ENCODE data around the gene THSD4.
A peak's percentile ranks its signal among the peaks of the same experiment; 100 is the strongest.

The THSD4 gene

GRCh38 chr15:71345186-71345585 is 229.9 kb downstream of the THSD4 start:
- no peaks in the 10 kb centered on the region for H3K36me3 ChIP-seq (replicated peaks)
- in situ Hi-C loops (cut with MboI; ENCODE audit: low sequenced_read_pairs) = no loop called here
- H3K4me3 ChIP-seq = no peak overlapping the region
- no peaks in the 10 kb centered on the region for H3K27me3 ChIP-seq (ENCODE audit: low read depth)
- no peaks in the 10 kb centered on the region for H3K4me1 ChIP-seq
- no peaks in the 10 kb centered on the region for H3K9me3 ChIP-seq
- no peak for DNase-seq (ENCODE audit: low spot score in 2 of 2)

GRCh38 chr15:71346464-71346863 is 231.2 kb downstream of the THSD4 start:
- Histone ChIP-seq H3K27me3 (ENCODE audit: low read depth) (no peaks in the 10 kb centered on the region), H3K4me1 (no peaks in the 10 kb centered on the region), H3K9me3 (no peaks in the 10 kb centered on the region), H3K4me3 (no peak overlapping the region), H3K36me3 (replicated peaks) (no peaks in the 10 kb centered on the region)
- DNase-seq (ENCODE audit: low spot score in 2 of 2) = no peak
- in situ Hi-C loops (cut with MboI; ENCODE audit: low sequenced_read_pairs) = no loop called here

- Histone ChIP-seq H3K36me3 (replicated peaks) (no peaks in the 10 kb centered on the region), H3K27me3 (ENCODE audit: low read depth) (no peaks in the 10 kb centered on the region), H3K4me1 (no peaks in the 10 kb centered on the region), H3K9me3 (no peaks in the 10 kb centered on the region), H3K4me3 (no peak overlapping the region)
- DNase-seq (ENCODE audit: low spot score in 2 of 2) = no peak
- in situ Hi-C loops (cut with MboI; ENCODE audit: low sequenced_read_pairs) = no loop called here
These were observed 233.3 kb downstream of the THSD4 start for GRCh38 chr15:71348597-71348996.

GRCh38 chr15:71349336-71349735 is 234.1 kb downstream of the THSD4 start:
- no peaks in the 10 kb centered on the region for H3K27me3 ChIP-seq (ENCODE audit: low read depth)
- no peaks in the 10 kb centered on the region for H3K4me1 ChIP-seq
- in situ Hi-C loops (cut with MboI; ENCODE audit: low sequenced_read_pairs) = no loop called here
- H3K9me3 ChIP-seq = no peaks in the 10 kb centered on the region
- H3K4me3 ChIP-seq = no peak overlapping the region
- no peaks in the 10 kb centered on the region for H3K36me3 ChIP-seq (replicated peaks)
- DNase-seq (ENCODE audit: low spot score in 2 of 2) = no peak

- Histone ChIP-seq H3K4me3 (no peak overlapping the region), H3K36me3 (replicated peaks) (no peaks in the 10 kb centered on the region), H3K4me1 (no peaks in the 10 kb centered on the region), H3K27me3 (ENCODE audit: low read depth) (no peaks in the 10 kb centered on the region), H3K9me3 (no peaks in the 10 kb centered on the region)
- in situ Hi-C loops (cut with MboI; ENCODE audit: low sequenced_read_pairs) = no loop called here
- DNase-seq (ENCODE audit: low spot score in 2 of 2) = no peak
These were observed 234.7 kb downstream of the THSD4 start for GRCh38 chr15:71349736-71350526.

GRCh38 chr15:71350622-71351378 is 235.5 kb downstream of the THSD4 start:
- Histone ChIP-seq H3K4me1 (no peaks in the 10 kb centered on the region), H3K36me3 (replicated peaks) (no peaks in the 10 kb centered on the region), H3K9me3 (no peaks in the 10 kb centered on the region), H3K4me3 (no peak overlapping the region), H3K27me3 (ENCODE audit: low read depth) (no peaks in the 10 kb centered on the region)
- in situ Hi-C loops (cut with MboI; ENCODE audit: low sequenced_read_pairs) = no loop called here
- DNase-seq (ENCODE audit: low spot score in 2 of 2) = no peak

GRCh38 chr15:71352125-71352524 is 236.9 kb downstream of the THSD4 start:
- Histone ChIP-seq H3K27me3 (ENCODE audit: low read depth) (no peaks in the 10 kb centered on the region), H3K9me3 (no peaks in the 10 kb centered on the region), H3K36me3 (replicated peaks) (no peaks in the 10 kb centered on the region), H3K4me3 (no peak overlapping the region), H3K4me1 (peaks cover 3% of the 10 kb centered on the region)
- DNase-seq (ENCODE audit: low spot score in 2 of 2) = no peak
- in situ Hi-C loops (cut with MboI; ENCODE audit: low sequenced_read_pairs) = no loop called here

GRCh38 chr15:71352765-71353164 is 237.5 kb downstream of the THSD4 start:
- H3K27me3 ChIP-seq (ENCODE audit: low read depth) = no peaks in the 10 kb centered on the region
- H3K9me3 ChIP-seq = no peaks in the 10 kb centered on the region
- no peak for DNase-seq (ENCODE audit: low spot score in 2 of 2)
- in situ Hi-C loops (cut with MboI; ENCODE audit: low sequenced_read_pairs) = no loop called here
- H3K36me3 ChIP-seq (replicated peaks) = no peaks in the 10 kb centered on the region
- H3K4me3 ChIP-seq = no peak overlapping the region
- H3K4me1 ChIP-seq = peaks cover 9% of the 10 kb centered on the region

- Histone ChIP-seq H3K36me3 (replicated peaks) (no peaks in the 10 kb centered on the region), H3K9me3 (no peaks in the 10 kb centered on the region), H3K4me3 (no peak overlapping the region), H3K4me1 (peaks cover 13% of the 10 kb centered on the region), H3K27me3 (ENCODE audit: low read depth) (no peaks in the 10 kb centered on the region)
- in situ Hi-C loops (cut with MboI; ENCODE audit: low sequenced_read_pairs) = no loop called here
- DNase-seq (ENCODE audit: low spot score in 2 of 2) = no peak
These were observed 237.9 kb downstream of the THSD4 start for GRCh38 chr15:71353171-71353570.

- DNase-seq (ENCODE audit: low spot score in 2 of 2) = no peak
- no peak overlapping the region for H3K4me3 ChIP-seq
- no peaks in the 10 kb centered on the region for H3K36me3 ChIP-seq (replicated peaks)
- H3K9me3 ChIP-seq = no peaks in the 10 kb centered on the region
- in situ Hi-C loops (cut with MboI; ENCODE audit: low sequenced_read_pairs) = no loop called here
- H3K27me3 ChIP-seq (ENCODE audit: low read depth) = no peaks in the 10 kb centered on the region
- H3K4me1 ChIP-seq = peaks cover 13% of the 10 kb centered on the region
These were observed 240.0 kb downstream of the THSD4 start for GRCh38 chr15:71355268-71355667.

- no peak overlapping the region for H3K4me3 ChIP-seq
- DNase-seq (ENCODE audit: low spot score in 2 of 2) = peak; percentile 89 to 90
- no peaks in the 10 kb centered on the region for H3K27me3 ChIP-seq (ENCODE audit: low read depth)
- peaks cover 21% of the 10 kb centered on the region for H3K4me1 ChIP-seq
- no peaks in the 10 kb centered on the region for H3K36me3 ChIP-seq (replicated peaks)
- H3K9me3 ChIP-seq = no peaks in the 10 kb centered on the region
- in situ Hi-C loops (cut with MboI; ENCODE audit: low sequenced_read_pairs) = no loop called here
These were observed 242.1 kb downstream of the THSD4 start for GRCh38 chr15:71357321-71357732.

GRCh38 chr15:71357967-71358366 is 242.7 kb downstream of the THSD4 start:
- Histone ChIP-seq H3K4me3 (no peak overlapping the region), H3K4me1 (peaks cover 27% of the 10 kb centered on the region), H3K9me3 (no peaks in the 10 kb centered on the region), H3K36me3 (replicated peaks) (no peaks in the 10 kb centered on the region), H3K27me3 (ENCODE audit: low read depth) (no peaks in the 10 kb centered on the region)
- DNase-seq (ENCODE audit: low spot score in 2 of 2) = no peak
- in situ Hi-C loops (cut with MboI; ENCODE audit: low sequenced_read_pairs) = no loop called here

GRCh38 chr15:71359246-71359645 is 244.0 kb downstream of the THSD4 start:
- Histone ChIP-seq H3K27me3 (ENCODE audit: low read depth) (no peaks in the 10 kb centered on the region), H3K4me1 (peaks cover 37% of the 10 kb centered on the region), H3K4me3 (no peak overlapping the region), H3K36me3 (replicated peaks) (no peaks in the 10 kb centered on the region), H3K9me3 (no peaks in the 10 kb centered on the region)
- in situ Hi-C loops (cut with MboI; ENCODE audit: low sequenced_read_pairs) = no loop called here
- DNase-seq (ENCODE audit: low spot score in 2 of 2) = no peak

GRCh38 chr15:71362556-71362955 is 247.3 kb downstream of the THSD4 start:
- DNase-seq (ENCODE audit: low spot score in 2 of 2) = peak; percentile 59 to 60
- Histone ChIP-seq H3K4me1 (peaks cover 44% of the 10 kb centered on the region), H3K27me3 (ENCODE audit: low read depth) (no peaks in the 10 kb centered on the region), H3K4me3 (no peak overlapping the region), H3K9me3 (no peaks in the 10 kb centered on the region), H3K36me3 (replicated peaks) (no peaks in the 10 kb centered on the region)
- in situ Hi-C loops (cut with MboI; ENCODE audit: low sequenced_read_pairs) = loop anchor here (5.0 kb wide), 1 partner anchor 175 kb away; no protein-coding TSS in a partner anchor

All from HAP-1 (cell line).